ENCODE measurements around the gene CDC25C.
A peak's percentile ranks its signal among the peaks of the same experiment; 100 is the strongest.

The CDC25C gene

GRCh38 chr5:138280915-138281314 lies 50.7 kb downstream of the CDC25C start:
- Histone ChIP-seq H3K27me3 (ENCODE audit: insufficient read depth, low read length, poor library complexity, severe bottlenecking) (no peaks in the 10 kb centered on the region), H3K4me1 (ENCODE audit: insufficient read depth, low read length, poor library complexity, severe bottlenecking) (peaks cover 7% of the 10 kb centered on the region), H3K9ac (ENCODE audit: low read depth, low read length, poor library complexity, severe bottlenecking) (no peak overlapping the region), H2AFZ (ENCODE audit: low read length) (no peak overlapping the region), H3K4me2 (ENCODE audit: low read depth, low read length, poor library complexity, severe bottlenecking) (no peak overlapping the region), H3K9me3 (ENCODE audit: insufficient read depth, low read depth, low read length) (no peaks in the 10 kb centered on the region), H4K20me1 (ENCODE audit: insufficient read depth, low read length, poor library complexity, severe bottlenecking) (no peaks in the 10 kb centered on the region), H3K36me3 (ENCODE audit: insufficient read depth, low read length) (peaks cover 20% of the 10 kb centered on the region; the same call in 1 of the 2 replicates), H3K79me2 (ENCODE audit: insufficient read depth, low read length) (no peaks in the 10 kb centered on the region), H3K4me3 (ENCODE audit: low read length, poor library complexity, severe bottlenecking) (no peak overlapping the region), H3K9me2 (replicated peaks; ENCODE audit: low read depth, low read length) (no peaks in the 10 kb centered on the region), H3F3A (ENCODE audit: low read depth) (no peaks in the 10 kb centered on the region)
- TF ChIP-seq, protein P1, sequence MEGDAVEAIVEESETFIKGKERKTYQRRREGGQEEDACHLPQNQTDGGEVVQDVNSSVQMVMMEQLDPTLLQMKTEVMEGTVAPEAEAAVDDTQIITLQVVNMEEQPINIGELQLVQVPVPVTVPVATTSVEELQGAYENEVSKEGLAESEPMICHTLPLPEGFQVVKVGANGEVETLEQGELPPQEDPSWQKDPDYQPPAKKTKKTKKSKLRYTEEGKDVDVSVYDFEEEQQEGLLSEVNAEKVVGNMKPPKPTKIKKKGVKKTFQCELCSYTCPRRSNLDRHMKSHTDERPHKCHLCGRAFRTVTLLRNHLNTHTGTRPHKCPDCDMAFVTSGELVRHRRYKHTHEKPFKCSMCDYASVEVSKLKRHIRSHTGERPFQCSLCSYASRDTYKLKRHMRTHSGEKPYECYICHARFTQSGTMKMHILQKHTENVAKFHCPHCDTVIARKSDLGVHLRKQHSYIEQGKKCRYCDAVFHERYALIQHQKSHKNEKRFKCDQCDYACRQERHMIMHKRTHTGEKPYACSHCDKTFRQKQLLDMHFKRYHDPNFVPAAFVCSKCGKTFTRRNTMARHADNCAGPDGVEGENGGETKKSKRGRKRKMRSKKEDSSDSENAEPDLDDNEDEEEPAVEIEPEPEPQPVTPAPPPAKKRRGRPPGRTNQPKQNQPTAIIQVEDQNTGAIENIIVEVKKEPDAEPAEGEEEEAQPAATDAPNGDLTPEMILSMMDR (conservative IDR thresholded peaks at IDR 0.05; ENCODE audit: low read length) = no peak
- TF ChIP-seq EZH2phosphoT487 (IDR thresholded peaks at IDR 0.05; ENCODE audit: borderline replicate concordance) = no peak

GRCh38 chr5:138276402-138277054 lies 55.1 kb downstream of the CDC25C start:
- no peaks in the 10 kb centered on the region for H3K36me3 ChIP-seq (ENCODE audit: insufficient read depth, low read length)
- H3K27me3 ChIP-seq (ENCODE audit: insufficient read depth, low read length, poor library complexity, severe bottlenecking) = no peaks in the 10 kb centered on the region
- H3K4me3 ChIP-seq (ENCODE audit: low read length, poor library complexity, severe bottlenecking) = no peak overlapping the region
- H3K9me3 ChIP-seq (ENCODE audit: insufficient read depth, low read depth, low read length) = no peaks in the 10 kb centered on the region
- H2AFZ ChIP-seq (ENCODE audit: low read length) = no peak overlapping the region
- H4K20me1 ChIP-seq (ENCODE audit: insufficient read depth, low read length, poor library complexity, severe bottlenecking) = no peaks in the 10 kb centered on the region
- no peak overlapping the region for H3K4me2 ChIP-seq (ENCODE audit: low read depth, low read length, poor library complexity, severe bottlenecking)
- TF ChIP-seq EZH2phosphoT487 (IDR thresholded peaks at IDR 0.05; ENCODE audit: borderline replicate concordance) = no peak
- TF ChIP-seq, protein P1 (conservative IDR thresholded peaks at IDR 0.05; ENCODE audit: low read length) = peak; percentile 35; the same call in 1 of the 2 replicates
- H3F3A ChIP-seq (ENCODE audit: low read depth) = no peaks in the 10 kb centered on the region
- no peaks in the 10 kb centered on the region for H3K79me2 ChIP-seq (ENCODE audit: insufficient read depth, low read length)
- no peak overlapping the region for H3K9ac ChIP-seq (ENCODE audit: low read depth, low read length, poor library complexity, severe bottlenecking)
- H3K4me1 ChIP-seq (ENCODE audit: insufficient read depth, low read length, poor library complexity, severe bottlenecking) = peaks cover 12% of the 10 kb centered on the region
- no peaks in the 10 kb centered on the region for H3K9me2 ChIP-seq (replicated peaks; ENCODE audit: low read depth, low read length)

GRCh38 chr5:138275895-138276294 lies 55.7 kb downstream of the CDC25C start:
- no peaks in the 10 kb centered on the region for H3F3A ChIP-seq (ENCODE audit: low read depth)
- no peaks in the 10 kb centered on the region for H3K27me3 ChIP-seq (ENCODE audit: insufficient read depth, low read length, poor library complexity, severe bottlenecking)
- H3K4me1 ChIP-seq (ENCODE audit: insufficient read depth, low read length, poor library complexity, severe bottlenecking) = peaks cover 12% of the 10 kb centered on the region
- no peaks in the 10 kb centered on the region for H4K20me1 ChIP-seq (ENCODE audit: insufficient read depth, low read length, poor library complexity, severe bottlenecking)
- no peaks in the 10 kb centered on the region for H3K36me3 ChIP-seq (ENCODE audit: insufficient read depth, low read length)
- no peak overlapping the region for H3K9ac ChIP-seq (ENCODE audit: low read depth, low read length, poor library complexity, severe bottlenecking)
- no peaks in the 10 kb centered on the region for H3K9me3 ChIP-seq (ENCODE audit: insufficient read depth, low read depth, low read length)
- H3K4me3 ChIP-seq (ENCODE audit: low read length, poor library complexity, severe bottlenecking) = no peak overlapping the region
- no peak overlapping the region for H2AFZ ChIP-seq (ENCODE audit: low read length)
- TF ChIP-seq EZH2phosphoT487 (IDR thresholded peaks at IDR 0.05; ENCODE audit: borderline replicate concordance) = no peak
- TF ChIP-seq, protein P1 (conservative IDR thresholded peaks at IDR 0.05; ENCODE audit: low read length) = no peak
- H3K9me2 ChIP-seq (replicated peaks; ENCODE audit: low read depth, low read length) = no peaks in the 10 kb centered on the region
- H3K79me2 ChIP-seq (ENCODE audit: insufficient read depth, low read length) = no peaks in the 10 kb centered on the region
- no peak overlapping the region for H3K4me2 ChIP-seq (ENCODE audit: low read depth, low read length, poor library complexity, severe bottlenecking)
